OCI-LY1 (cell line): Measurements from ENCODE around the gene SUN2.

ENCODE experiments used
- H2AFZ ChIP-seq: fragments of 200-600 bp; sonication (generic), shearing (Covaris generic); 2 replicates; pipeline ENCODE4 v1.6.0; 2014; ENCODE audit warnings: antibody characterized with exemption, mild to moderate bottlenecking, low read length
- H3F3A ChIP-seq: fragments of 200-600 bp; sonication (generic), shearing (Covaris generic); 2 replicates; pipeline ENCODE4 v1.6.0; 2014; ENCODE audit warnings: mild to moderate bottlenecking, antibody characterized with exemption, low read length, moderate library complexity; ENCODE audit not compliant: insufficient read depth
- H3K27ac ChIP-seq: fragments of 200-600 bp; sonication (generic); 2 replicates; pipeline ENCODE4 v1.5.1; 2014; ENCODE audit warnings: low read length, mixed run types, mild to moderate bottlenecking, low read depth; ENCODE audit not compliant: poor library complexity, severe bottlenecking
- H3K27me3 ChIP-seq: fragments of 200-600 bp; sonication (generic); 2 replicates; pipeline ENCODE4 v1.6.0; 2014; ENCODE audit warnings: antibody characterized with exemption, mild to moderate bottlenecking, low read length, moderate library complexity; ENCODE audit not compliant: insufficient read depth
- H3K36me3 ChIP-seq: fragments of 200-600 bp; sonication (generic); 2 replicates; pipeline ENCODE4 v1.6.1; 2014; ENCODE audit warnings: mild to moderate bottlenecking, antibody characterized with exemption, low read length, moderate library complexity, mixed read lengths; ENCODE audit not compliant: insufficient read depth
- H3K4me1 ChIP-seq: fragments of 200-600 bp; sonication (generic); 2 replicates; pipeline ENCODE4 v1.5.1; 2014; ENCODE audit warnings: mild to moderate bottlenecking, low read length, moderate library complexity; ENCODE audit not compliant: insufficient read depth, severe bottlenecking
- H3K4me2 ChIP-seq: fragments of 200-600 bp; sonication (generic), shearing (Covaris generic); 2 replicates; pipeline ENCODE4 v1.6.1; 2014; ENCODE audit warnings: low read length
- H3K4me3 ChIP-seq: fragments of 200-600 bp; sonication (generic); 2 replicates; pipeline ENCODE4 v1.5.1; 2014; ENCODE audit warnings: low read length, low read depth, mild to moderate bottlenecking, mixed read lengths; ENCODE audit not compliant: poor library complexity, severe bottlenecking
- H3K79me2 ChIP-seq: fragments of 200-600 bp; shearing (Covaris generic); 2 replicates; pipeline ENCODE4 v1.6.1; 2016; ENCODE audit warnings: mixed run types, low read length, mixed read lengths; ENCODE audit not compliant: insufficient read depth
- H3K9ac ChIP-seq: fragments of 200-600 bp; sonication (generic), shearing (Covaris generic); 2 replicates; pipeline ENCODE4 v1.6.1; 2014; ENCODE audit warnings: mild to moderate bottlenecking, low read length, mixed read lengths
- H3K9me2 ChIP-seq: fragments of 200-600 bp; sonication (generic), shearing (Covaris generic); 2 replicates; pipeline ENCODE4 v1.6.1; 2014; ENCODE audit warnings: low read depth, mild to moderate bottlenecking, low read length, mixed read lengths
- H3K9me3 ChIP-seq: fragments of 200-600 bp; shearing (Covaris generic); 2 replicates; pipeline ENCODE4 v1.6.1; 2014; ENCODE audit warnings: low read length, mixed read lengths
- H4K20me1 ChIP-seq: fragments of 200-600 bp; sonication (generic), shearing (Covaris generic); 2 replicates; pipeline ENCODE4 v1.6.0; 2016; ENCODE audit warnings: mild to moderate bottlenecking, low read length; ENCODE audit not compliant: insufficient read depth
- EZH2 ChIP-seq: fragments of 200-600 bp; sonication (generic), shearing (Covaris generic); IDR thresholded peaks from 2 replicates; pipeline ENCODE4 v1.8.0; 2017; ENCODE audit warnings: borderline replicate concordance, mixed run types, mild to moderate bottlenecking, antibody characterized with exemption, low read length, moderate library complexity, mixed read lengths
- TF ChIP-seq, protein P1 (sequence below): fragments of 200-600 bp; sonication (generic), shearing (Covaris generic); IDR thresholded peaks from 2 replicates; pipeline ENCODE4 v1.5.1; 2017; ENCODE audit warnings: mild to moderate bottlenecking, antibody characterized with exemption, low read length, moderate library complexity, mixed read lengths

Gene SUN2

DNA sequence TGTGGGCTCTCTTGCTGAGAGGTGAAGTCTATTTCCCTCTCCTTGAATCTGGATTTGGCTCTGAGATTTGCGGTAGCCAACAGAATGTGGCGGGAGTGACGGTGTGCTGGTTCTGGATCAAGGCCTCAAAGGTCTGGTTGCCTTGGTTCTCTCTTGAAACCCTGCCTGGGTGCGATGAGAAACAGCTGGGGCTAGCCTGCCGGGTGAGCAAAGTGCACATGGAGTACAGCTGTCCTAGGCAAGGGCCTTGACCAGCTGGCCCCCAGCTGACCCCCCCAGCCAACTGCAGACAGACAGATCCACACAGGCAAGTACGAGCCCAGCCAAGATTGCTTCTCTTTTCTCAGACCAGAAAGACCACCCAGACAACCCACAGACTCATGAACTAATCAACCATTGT lies 10.8 kb downstream of the SUN2 start:
- peaks cover 97% of the 10 kb centered on the region for H3K36me3 ChIP-seq
- no peak overlapping the region for H3K27ac ChIP-seq
- no peak overlapping the region for H3K4me3 ChIP-seq
- no peaks in the 10 kb centered on the region for H3K4me1 ChIP-seq
- H2AFZ ChIP-seq = no peak overlapping the region
- no peaks in the 10 kb centered on the region for H3K79me2 ChIP-seq
- TF ChIP-seq EZH2 = no peak
- TF ChIP-seq, protein P1, sequence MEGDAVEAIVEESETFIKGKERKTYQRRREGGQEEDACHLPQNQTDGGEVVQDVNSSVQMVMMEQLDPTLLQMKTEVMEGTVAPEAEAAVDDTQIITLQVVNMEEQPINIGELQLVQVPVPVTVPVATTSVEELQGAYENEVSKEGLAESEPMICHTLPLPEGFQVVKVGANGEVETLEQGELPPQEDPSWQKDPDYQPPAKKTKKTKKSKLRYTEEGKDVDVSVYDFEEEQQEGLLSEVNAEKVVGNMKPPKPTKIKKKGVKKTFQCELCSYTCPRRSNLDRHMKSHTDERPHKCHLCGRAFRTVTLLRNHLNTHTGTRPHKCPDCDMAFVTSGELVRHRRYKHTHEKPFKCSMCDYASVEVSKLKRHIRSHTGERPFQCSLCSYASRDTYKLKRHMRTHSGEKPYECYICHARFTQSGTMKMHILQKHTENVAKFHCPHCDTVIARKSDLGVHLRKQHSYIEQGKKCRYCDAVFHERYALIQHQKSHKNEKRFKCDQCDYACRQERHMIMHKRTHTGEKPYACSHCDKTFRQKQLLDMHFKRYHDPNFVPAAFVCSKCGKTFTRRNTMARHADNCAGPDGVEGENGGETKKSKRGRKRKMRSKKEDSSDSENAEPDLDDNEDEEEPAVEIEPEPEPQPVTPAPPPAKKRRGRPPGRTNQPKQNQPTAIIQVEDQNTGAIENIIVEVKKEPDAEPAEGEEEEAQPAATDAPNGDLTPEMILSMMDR = no peak
- no peaks in the 10 kb centered on the region for H3K9me3 ChIP-seq
- no peaks in the 10 kb centered on the region for H3K27me3 ChIP-seq
- no peak overlapping the region for H3K9ac ChIP-seq
- H3K9me2 ChIP-seq = no peaks in the 10 kb centered on the region
- no peaks in the 10 kb centered on the region for H3F3A ChIP-seq
- no peak overlapping the region for H3K4me2 ChIP-seq
- no peaks in the 10 kb centered on the region for H4K20me1 ChIP-seq

DNA sequence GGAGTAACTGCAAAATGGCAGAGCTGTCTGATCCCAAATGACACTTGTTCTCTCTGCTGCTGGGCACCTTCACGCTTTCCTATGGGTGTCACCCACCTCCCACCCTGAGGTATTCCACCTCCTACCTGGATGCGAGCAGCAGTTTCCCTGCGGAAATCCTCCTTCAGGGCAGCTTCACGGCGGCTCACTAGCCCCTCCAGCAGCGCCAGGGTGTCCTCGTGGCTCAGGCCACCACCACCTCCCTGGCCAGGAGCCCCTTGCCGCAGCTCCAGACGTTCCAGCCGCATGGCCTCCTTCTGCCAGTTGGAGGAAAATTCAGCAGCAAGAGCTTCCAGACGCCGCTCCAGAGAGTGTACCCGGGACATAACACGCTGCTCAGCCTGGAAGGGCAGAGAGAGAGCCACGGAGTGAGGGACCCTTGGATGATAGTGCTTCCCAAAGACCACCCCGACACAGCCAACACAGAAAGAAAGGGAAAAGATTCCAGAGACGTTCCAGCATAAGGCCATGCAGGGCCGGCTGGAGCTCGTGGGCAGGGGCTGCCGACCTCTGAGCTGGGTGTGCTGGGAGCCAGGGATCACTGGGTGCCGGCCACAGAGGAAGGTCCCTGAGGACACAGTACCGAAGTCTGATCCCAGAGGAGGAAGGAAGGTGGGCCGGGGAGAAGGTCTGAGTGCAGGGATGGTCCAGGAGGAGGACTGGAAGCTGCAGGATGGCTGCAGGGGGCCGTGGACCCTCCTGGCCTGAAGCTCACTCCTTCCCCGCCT lies 13.4 kb downstream of the SUN2 start:
- Histone ChIP-seq H3F3A (no peaks in the 10 kb centered on the region), H3K4me3 (no peak overlapping the region), H3K36me3 (peaks cover 97% of the 10 kb centered on the region), H3K4me2 (no peak overlapping the region), H3K27ac (no peak overlapping the region), H3K27me3 (no peaks in the 10 kb centered on the region), H3K9me2 (no peaks in the 10 kb centered on the region), H2AFZ (no peak overlapping the region), H3K9me3 (no peaks in the 10 kb centered on the region), H3K4me1 (no peaks in the 10 kb centered on the region), H3K79me2 (no peaks in the 10 kb centered on the region), H3K9ac (no peak overlapping the region), H4K20me1 (no peaks in the 10 kb centered on the region)
- TF ChIP-seq, protein P1 = no peak
- no peak for TF ChIP-seq EZH2

DNA sequence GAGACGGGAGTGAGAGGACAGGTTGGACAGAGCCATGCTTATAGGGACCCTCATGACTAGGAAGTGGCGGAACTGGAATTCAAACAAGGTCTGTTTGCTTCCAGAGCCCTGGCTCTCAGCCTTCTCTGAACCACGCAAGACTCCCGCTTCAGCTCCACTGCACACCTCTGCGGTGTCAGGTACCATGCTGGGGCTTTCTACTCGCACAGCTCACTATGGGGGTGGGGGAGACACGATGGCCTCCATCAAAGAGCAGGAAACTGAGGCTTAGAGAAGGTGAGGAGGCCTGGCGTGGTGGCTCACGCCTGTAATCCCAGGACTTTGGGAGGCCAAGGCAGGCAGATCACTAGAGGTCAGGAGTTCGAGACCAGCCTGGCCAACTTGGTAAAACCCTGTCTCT lies 14.2 kb downstream of the SUN2 start:
- Histone ChIP-seq H3K4me2 (no peak overlapping the region), H3K9me2 (no peaks in the 10 kb centered on the region), H3K36me3 (peaks cover 100% of the 10 kb centered on the region), H2AFZ (no peak overlapping the region), H3K4me1 (no peaks in the 10 kb centered on the region), H4K20me1 (no peaks in the 10 kb centered on the region), H3F3A (no peaks in the 10 kb centered on the region), H3K79me2 (no peaks in the 10 kb centered on the region), H3K27ac (no peak overlapping the region), H3K9me3 (no peaks in the 10 kb centered on the region), H3K27me3 (no peaks in the 10 kb centered on the region), H3K4me3 (no peak overlapping the region), H3K9ac (no peak overlapping the region)
- TF ChIP-seq, protein P1 = no peak
- TF ChIP-seq EZH2 = no peak
